ENCODE data around the gene PTPRG.

DNA sequence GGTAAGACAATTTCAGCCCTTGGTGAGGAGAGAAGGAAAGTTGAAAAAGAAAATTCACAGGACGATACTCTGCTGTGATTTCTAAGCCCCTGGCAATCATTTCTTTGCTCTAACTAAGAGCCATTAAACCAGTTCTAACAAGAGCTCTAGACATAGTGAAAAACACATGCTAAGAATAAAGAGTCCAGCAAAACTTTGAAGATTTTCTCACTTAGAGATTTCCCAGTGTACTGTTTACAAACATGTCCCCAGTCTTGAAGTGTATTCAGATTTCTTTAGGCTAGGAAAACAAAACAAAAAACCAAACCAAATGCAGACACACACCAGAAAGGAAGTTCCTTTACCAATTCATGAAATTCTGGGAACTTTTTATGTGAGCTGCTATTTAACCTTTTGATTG, 325.8 kb downstream of the PTPRG start:
- TF ChIP-seq, protein P1, sequence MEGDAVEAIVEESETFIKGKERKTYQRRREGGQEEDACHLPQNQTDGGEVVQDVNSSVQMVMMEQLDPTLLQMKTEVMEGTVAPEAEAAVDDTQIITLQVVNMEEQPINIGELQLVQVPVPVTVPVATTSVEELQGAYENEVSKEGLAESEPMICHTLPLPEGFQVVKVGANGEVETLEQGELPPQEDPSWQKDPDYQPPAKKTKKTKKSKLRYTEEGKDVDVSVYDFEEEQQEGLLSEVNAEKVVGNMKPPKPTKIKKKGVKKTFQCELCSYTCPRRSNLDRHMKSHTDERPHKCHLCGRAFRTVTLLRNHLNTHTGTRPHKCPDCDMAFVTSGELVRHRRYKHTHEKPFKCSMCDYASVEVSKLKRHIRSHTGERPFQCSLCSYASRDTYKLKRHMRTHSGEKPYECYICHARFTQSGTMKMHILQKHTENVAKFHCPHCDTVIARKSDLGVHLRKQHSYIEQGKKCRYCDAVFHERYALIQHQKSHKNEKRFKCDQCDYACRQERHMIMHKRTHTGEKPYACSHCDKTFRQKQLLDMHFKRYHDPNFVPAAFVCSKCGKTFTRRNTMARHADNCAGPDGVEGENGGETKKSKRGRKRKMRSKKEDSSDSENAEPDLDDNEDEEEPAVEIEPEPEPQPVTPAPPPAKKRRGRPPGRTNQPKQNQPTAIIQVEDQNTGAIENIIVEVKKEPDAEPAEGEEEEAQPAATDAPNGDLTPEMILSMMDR (conservative IDR thresholded peaks at IDR 0.05; ENCODE audit: low read length) = no peak
- TF ChIP-seq EZH2phosphoT487 (IDR thresholded peaks at IDR 0.05; ENCODE audit: borderline replicate concordance, low read depth, low read length) = no peak
